HepG2 (cell line): Measurements from ENCODE around the gene KIAA0232. TPM values are rescaled to one million over a fixed set of nuclear protein-coding genes. Genes with fewer than 3 reads are reported as not detected.

Experiments
- ARHGAP35 ChIP-seq: sonication (generic); formaldehyde crosslinking; IDR thresholded peaks from 2 replicates; pipeline ENCODE4 v1.9.0; 2022; ENCODE audit warnings: mild to moderate bottlenecking, inconsistent platforms, moderate library complexity, missing genetic modification reagents, borderline replicate concordance
- BCL6 ChIP-seq: IDR thresholded peaks from 2 replicates; pipeline ENCODE4 v1.6.1; 2016; ENCODE audit warnings: missing genetic modification reagents, missing compliant biosample characterization
- GFI1 ChIP-seq: sonication (generic); formaldehyde crosslinking; IDR thresholded peaks from 2 replicates; pipeline ENCODE4 v1.5.0; 2020; ENCODE audit warnings: missing genetic modification reagents, mild to moderate bottlenecking, borderline replicate concordance
- GTF3A ChIP-seq: sonication (generic); formaldehyde crosslinking; conservative IDR thresholded peaks from 2 replicates; pipeline ENCODE4 v1.4.0; 2020; ENCODE audit warnings: mild to moderate bottlenecking, missing genetic modification reagents
- MYC ChIP-seq: sonication (generic); formaldehyde crosslinking; IDR thresholded peaks from 2 replicates; pipeline ENCODE4 v1.9.0; 2021; ENCODE audit warnings: missing genetic modification reagents, borderline replicate concordance
- NPAS2 ChIP-seq: sonication (generic); formaldehyde crosslinking; IDR thresholded peaks from 2 replicates; pipeline ENCODE4 v1.8.0; 2022; ENCODE audit warnings: mild to moderate bottlenecking, missing genetic modification reagents, borderline replicate concordance
- POGZ ChIP-seq: sonication (generic); formaldehyde crosslinking; IDR thresholded peaks from 2 replicates; pipeline ENCODE4 v1.4.0; 2020; ENCODE audit warnings: mild to moderate bottlenecking, missing genetic modification reagents
- PPARG ChIP-seq: conservative IDR thresholded peaks from 2 replicates; pipeline ENCODE4 v1.6.1; 2016; ENCODE audit warnings: missing biosample characterization, missing genetic modification reagents
- RXRA ChIP-seq: sonication (generic); formaldehyde crosslinking; IDR thresholded peaks from 2 replicates; pipeline ENCODE4 v1.5.1; 2020; ENCODE audit warnings: missing genetic modification reagents
- SP4 ChIP-seq: sonication (generic); formaldehyde crosslinking; IDR thresholded peaks from 2 replicates; pipeline ENCODE4 v1.8.1; 2023; ENCODE audit warnings: mild to moderate bottlenecking, missing genetic modification reagents
- SSRP1 ChIP-seq: IDR thresholded peaks from 2 replicates; pipeline ENCODE4 v1.6.1; 2016; ENCODE audit warnings: control low read depth
- ZMYM2 ChIP-seq: sonication (generic); formaldehyde crosslinking; IDR thresholded peaks from 2 replicates; pipeline ENCODE4 v1.8.0; 2022; ENCODE audit warnings: mild to moderate bottlenecking, missing genetic modification reagents
- ZNF670 ChIP-seq: sonication (generic); formaldehyde crosslinking; IDR thresholded peaks from 2 replicates; pipeline ENCODE4 v1.8.0; 2022; ENCODE audit warnings: mild to moderate bottlenecking, missing genetic modification reagents, borderline replicate concordance
- ZNF674 ChIP-seq: sonication (generic); formaldehyde crosslinking; IDR thresholded peaks from 2 replicates; pipeline ENCODE4 v1.5.0; 2020; ENCODE audit warnings: low read depth, mild to moderate bottlenecking, missing genetic modification reagents
- ZNF703 ChIP-seq: sonication (generic); formaldehyde crosslinking; IDR thresholded peaks from 2 replicates; pipeline ENCODE4 v1.5.1; 2020; ENCODE audit warnings: missing genetic modification reagents, mild to moderate bottlenecking, moderate library complexity, borderline replicate concordance
- polyA plus RNA-seq, 8 experiments: library from polyadenylated mRNA; depleted of rRNA in 3 of 8; stranded (reverse) in 7 of 8; unstranded in 1 of 8; fragments of >200 nt; fragmentation: Illumina TruSeq in 4 of 8; extraction: Trizol in 4 of 8; gene quantifications; 2 replicates each; pipeline versions ENCODE4 v1.2.1 to v1.2.3, GENCODE V29; 2011 to 2016; ENCODE audit warnings: low read depth in 4 of 8, missing spikeins in 1 of 8, mixed read lengths in 1 of 8; ENCODE audit not compliant: insufficient read depth in 1 of 8
- total RNA-seq, 5 experiments: library from RNA; depleted of rRNA; stranded (reverse); fragments of >200 nt; fragmentation: Illumina TruSeq; extraction: Trizol; gene quantifications; 2 replicates each; pipeline ENCODE4 v1.2.3, GENCODE V29; 2016; ENCODE audit warnings: low read depth in 1 of 5
- TF ChIP-seq, protein P1 (sequence below): sonication (generic); formaldehyde crosslinking; IDR thresholded peaks from 2 replicates; pipeline ENCODE4 v1.8.1; 2022; ENCODE audit warnings: mild to moderate bottlenecking, missing genetic modification reagents
- TF ChIP-seq, protein P2 (sequence below): IDR thresholded peaks from 2 replicates; pipeline ENCODE4 v1.6.1; 2012; ENCODE audit warnings: inconsistent platforms
- TF ChIP-seq, protein P3 (sequence below): IDR thresholded peaks from 2 replicates; pipeline ENCODE4 v1.6.1; 2016; ENCODE audit warnings: low read depth
- TF ChIP-seq, protein P4 (sequence below): sonication (generic); formaldehyde crosslinking; IDR thresholded peaks from 2 replicates; pipeline ENCODE4 v1.5.0; 2020; ENCODE audit warnings: missing genetic modification reagents, mild to moderate bottlenecking, borderline replicate concordance
- TF ChIP-seq, protein P5 (sequence below): conservative IDR thresholded peaks from 2 replicates; pipeline ENCODE4 v1.6.1; 2018; ENCODE audit warnings: missing genetic modification reagents

Gene KIAA0232
- total and polyA plus RNA-seq, 2 of the 13 experiments (the other 11 are each of a cell fraction or from before 2014, with no cell fraction given): 7.8 to 17.1 TPM

DNA sequence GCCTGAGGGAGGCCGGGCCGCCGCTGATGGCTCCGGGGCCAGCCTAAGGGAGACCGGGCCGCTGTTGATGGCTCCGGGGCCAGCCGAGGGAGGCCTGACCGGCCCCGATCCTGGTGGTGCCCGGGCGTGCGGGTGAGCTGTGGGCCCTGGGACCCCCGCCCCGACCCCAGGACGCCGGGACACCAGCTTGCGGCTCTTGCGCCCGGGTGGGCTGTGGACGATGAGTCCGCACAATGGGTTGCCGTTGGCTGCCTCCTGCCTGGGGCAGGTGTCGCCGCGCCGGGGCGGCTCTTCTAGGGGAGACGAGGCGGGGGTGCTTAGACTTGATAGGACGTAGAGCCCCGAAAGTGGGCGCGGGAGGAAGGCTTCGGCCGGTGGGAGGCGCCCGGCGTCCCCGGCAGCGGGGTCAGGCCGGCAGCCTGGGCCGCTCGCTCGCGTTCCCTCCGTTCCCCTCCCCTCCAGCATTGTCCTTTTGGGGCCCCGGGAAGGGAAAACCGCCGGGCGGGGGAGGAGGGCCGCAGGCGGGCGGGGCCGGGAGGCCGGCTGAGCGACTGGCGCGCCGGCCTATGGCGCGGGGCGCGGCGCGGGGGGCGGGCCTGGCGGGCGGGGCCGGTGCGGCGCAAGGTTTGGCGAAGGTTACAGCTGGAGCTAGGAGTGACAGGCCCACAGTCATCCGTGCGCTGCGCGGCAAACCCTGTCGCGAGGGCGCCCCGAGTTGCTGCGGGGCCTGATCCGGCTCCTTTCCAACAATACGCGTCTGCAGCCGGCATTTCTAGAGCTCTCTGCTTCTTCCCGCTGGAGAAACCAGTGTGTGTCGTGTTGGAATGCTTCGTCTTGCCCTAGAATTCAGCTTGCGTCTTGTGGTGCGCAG is 819 bp downstream of the KIAA0232 start (continued):
- TF ChIP-seq GFI1 (CRISPR knock-in tag): 0 out of 2 replicates have a peak, but pooled peaks have one; percentile 34
- no peak for TF ChIP-seq ZNF703 (CRISPR knock-in tag)
- no peak for TF ChIP-seq NPAS2 (CRISPR knock-in tag)
- TF ChIP-seq, protein P1, sequence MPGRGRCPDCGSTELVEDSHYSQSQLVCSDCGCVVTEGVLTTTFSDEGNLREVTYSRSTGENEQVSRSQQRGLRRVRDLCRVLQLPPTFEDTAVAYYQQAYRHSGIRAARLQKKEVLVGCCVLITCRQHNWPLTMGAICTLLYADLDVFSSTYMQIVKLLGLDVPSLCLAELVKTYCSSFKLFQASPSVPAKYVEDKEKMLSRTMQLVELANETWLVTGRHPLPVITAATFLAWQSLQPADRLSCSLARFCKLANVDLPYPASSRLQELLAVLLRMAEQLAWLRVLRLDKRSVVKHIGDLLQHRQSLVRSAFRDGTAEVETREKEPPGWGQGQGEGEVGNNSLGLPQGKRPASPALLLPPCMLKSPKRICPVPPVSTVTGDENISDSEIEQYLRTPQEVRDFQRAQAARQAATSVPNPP (CRISPR knock-in tag): no peak
- TF ChIP-seq ARHGAP35 (CRISPR knock-in tag): peak; percentile 34; the same call in 1 of the 2 replicates
- TF ChIP-seq, protein P2, sequence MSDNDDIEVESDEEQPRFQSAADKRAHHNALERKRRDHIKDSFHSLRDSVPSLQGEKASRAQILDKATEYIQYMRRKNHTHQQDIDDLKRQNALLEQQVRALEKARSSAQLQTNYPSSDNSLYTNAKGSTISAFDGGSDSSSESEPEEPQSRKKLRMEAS: peak; percentile 67; the same call in 1 of the 2 replicates
- peak; percentile 63; the same call in 1 of the 2 replicates for TF ChIP-seq POGZ (CRISPR knock-in tag)
- TF ChIP-seq RXRA (CRISPR knock-in tag): peak; percentile 71; the same call in 1 of the 2 replicates
- peak; percentile 16 for TF ChIP-seq MYC
- no peak for TF ChIP-seq GTF3A (CRISPR knock-in tag)
- 0 out of 2 replicates have a peak, but pooled peaks have one; percentile 23 for TF ChIP-seq ZNF670
- TF ChIP-seq, protein P3, sequence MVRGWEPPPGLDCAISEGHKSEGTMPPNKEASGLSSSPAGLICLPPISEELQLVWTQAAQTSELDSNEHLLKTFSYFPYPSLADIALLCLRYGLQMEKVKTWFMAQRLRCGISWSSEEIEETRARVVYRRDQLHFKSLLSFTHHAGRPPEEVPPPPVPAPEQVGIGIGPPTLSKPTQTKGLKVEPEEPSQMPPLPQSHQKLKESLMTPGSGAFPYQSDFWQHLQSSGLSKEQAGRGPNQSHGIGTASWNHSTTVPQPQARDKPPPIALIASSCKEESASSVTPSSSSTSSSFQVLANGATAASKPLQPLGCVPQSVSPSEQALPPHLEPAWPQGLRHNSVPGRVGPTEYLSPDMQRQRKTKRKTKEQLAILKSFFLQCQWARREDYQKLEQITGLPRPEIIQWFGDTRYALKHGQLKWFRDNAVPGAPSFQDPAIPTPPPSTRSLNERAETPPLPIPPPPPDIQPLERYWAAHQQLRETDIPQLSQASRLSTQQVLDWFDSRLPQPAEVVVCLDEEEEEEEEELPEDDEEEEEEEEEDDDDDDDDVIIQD (CRISPR knock-in tag): no peak
- no peak for TF ChIP-seq ZMYM2 (CRISPR knock-in tag)
- TF ChIP-seq SSRP1 (CRISPR knock-in tag): no peak
- TF ChIP-seq BCL6 (CRISPR knock-in tag): peak; percentile 29; the same call in 1 of the 2 replicates
- 0 out of 2 replicates have a peak, but pooled peaks have one; percentile 3 for TF ChIP-seq ZNF674 (CRISPR knock-in tag)
- TF ChIP-seq SP4: peak; percentile 21; the same call in 1 of the 2 replicates
- 0 out of 2 replicates have a peak, but pooled peaks have one; percentile 27 for TF ChIP-seq PPARG (CRISPR knock-in tag)
- TF ChIP-seq, protein P4, sequence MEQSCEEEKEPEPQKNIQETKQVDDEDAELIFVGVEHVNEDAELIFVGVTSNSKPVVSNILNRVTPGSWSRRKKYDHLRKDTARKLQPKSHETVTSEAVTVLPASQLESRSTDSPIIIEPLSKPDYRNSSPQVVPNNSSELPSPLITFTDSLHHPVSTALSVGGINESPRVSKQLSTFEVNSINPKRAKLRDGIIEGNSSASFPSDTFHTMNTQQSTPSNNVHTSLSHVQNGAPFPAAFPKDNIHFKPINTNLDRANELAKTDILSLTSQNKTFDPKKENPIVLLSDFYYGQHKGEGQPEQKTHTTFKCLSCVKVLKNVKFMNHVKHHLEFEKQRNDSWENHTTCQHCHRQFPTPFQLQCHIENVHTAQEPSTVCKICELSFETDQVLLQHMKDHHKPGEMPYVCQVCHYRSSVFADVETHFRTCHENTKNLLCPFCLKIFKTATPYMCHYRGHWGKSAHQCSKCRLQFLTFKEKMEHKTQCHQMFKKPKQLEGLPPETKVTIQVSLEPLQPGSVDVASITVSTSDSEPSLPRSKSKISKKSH (CRISPR knock-in tag): peak; percentile 67; the same call in 1 of the 2 replicates
- TF ChIP-seq, protein P5, sequence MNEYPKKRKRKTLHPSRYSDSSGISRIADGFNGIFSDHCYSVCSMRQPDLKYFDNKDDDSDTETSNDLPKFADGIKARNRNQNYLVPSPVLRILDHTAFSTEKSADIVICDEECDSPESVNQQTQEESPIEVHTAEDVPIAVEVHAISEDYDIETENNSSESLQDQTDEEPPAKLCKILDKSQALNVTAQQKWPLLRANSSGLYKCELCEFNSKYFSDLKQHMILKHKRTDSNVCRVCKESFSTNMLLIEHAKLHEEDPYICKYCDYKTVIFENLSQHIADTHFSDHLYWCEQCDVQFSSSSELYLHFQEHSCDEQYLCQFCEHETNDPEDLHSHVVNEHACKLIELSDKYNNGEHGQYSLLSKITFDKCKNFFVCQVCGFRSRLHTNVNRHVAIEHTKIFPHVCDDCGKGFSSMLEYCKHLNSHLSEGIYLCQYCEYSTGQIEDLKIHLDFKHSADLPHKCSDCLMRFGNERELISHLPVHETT (CRISPR knock-in tag): 0 out of 2 replicates have a peak, but pooled peaks have one; percentile 38
